G401 (cell line): ENCODE measurements around the gene AMPD1. TPM values are rescaled to one million over a fixed set of nuclear protein-coding genes. Genes with fewer than 3 reads are reported as not detected.

ENCODE experiments used
- DNase-seq: peaks from one replicate; pipeline ENCODE4 v3.0.0-alpha.2; 2015; ENCODE audit warnings: low spot score
- in situ Hi-C: cut with HindIII; loops from 2 replicates; pipeline ENCODE4 v1.10.0; 2016; ENCODE audit warnings: low sequenced_read_pairs, mixed read lengths
- total RNA-seq: library from RNA; depleted of rRNA; stranded (reverse); fragments of >200 nt; shearing (Covaris generic); gene quantifications from 2 replicates; pipeline ENCODE4 v1.2.3, GENCODE V29; 2014

The AMPD1 gene
- total RNA-seq, 1 experiment from 2014 or later = not detected

DNA sequence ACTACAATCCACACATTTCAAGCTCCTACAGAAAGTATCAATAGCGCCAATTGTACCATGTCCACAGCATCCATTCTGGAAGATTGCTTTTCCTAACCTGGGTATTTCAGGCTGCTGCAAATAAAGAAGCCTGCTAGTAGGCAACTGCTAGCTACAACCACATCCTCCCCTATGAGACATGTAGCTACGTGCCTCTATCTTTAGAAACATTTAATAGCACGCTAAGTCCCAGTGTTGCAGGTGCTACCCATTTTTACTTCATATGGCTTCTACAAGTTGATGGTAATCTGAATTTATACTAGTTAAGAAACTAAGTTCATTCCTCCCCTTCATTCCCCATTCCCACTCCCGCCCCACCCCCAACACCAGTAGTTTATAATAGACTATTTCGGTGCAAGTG is 7.4 kb upstream of the AMPD1 start:
- no peak for DNase-seq
- in situ Hi-C loops = no loop called here

DNA sequence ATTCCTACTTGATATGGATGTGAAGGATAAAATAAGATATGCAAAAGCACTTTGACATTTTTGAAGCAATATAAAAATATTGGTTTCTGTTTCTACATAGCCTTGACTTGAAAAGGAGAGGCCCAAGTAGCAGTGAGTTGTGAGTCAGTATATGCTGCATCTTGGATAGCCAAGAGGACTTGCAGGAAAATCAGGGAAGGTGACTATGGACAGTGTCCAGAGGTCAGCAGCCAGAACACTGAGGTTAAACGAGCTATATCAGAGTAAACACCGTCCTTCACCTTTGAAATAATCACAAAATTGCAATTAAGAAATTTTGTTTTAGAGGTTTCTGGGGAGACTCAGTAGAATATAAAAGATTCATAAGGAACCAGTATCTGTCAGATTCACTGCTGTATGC is 6.6 kb upstream of the AMPD1 start:
- in situ Hi-C loops = no loop called here
- no peak for DNase-seq

DNA sequence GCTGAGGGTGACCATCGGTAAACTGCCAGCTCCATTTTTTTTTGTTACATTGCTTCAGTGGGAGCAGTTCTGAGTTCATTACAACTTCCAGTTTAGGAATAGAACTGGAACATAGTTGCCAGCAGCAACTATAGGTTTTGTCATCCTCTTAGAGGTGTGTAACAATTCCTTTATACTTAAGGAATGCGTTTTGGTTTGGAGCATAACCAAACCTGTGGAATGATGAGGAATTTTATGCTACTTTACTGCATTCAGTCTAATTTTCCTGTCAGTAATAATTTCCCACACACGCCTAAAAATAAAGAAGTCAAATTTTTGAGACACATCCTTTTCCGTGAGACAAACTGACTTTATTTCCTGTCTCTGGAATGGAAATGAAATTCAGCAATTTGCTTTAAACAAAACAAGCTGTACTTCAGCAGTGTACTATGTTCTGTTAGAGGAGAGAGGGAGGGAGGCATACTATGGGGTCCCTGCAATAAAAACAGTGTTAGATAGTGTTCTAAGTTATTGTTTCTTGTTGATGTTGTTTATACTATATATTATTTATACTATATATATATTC is 4.8 kb upstream of the AMPD1 start:
- in situ Hi-C loops = no loop called here
- DNase-seq = no peak

DNA sequence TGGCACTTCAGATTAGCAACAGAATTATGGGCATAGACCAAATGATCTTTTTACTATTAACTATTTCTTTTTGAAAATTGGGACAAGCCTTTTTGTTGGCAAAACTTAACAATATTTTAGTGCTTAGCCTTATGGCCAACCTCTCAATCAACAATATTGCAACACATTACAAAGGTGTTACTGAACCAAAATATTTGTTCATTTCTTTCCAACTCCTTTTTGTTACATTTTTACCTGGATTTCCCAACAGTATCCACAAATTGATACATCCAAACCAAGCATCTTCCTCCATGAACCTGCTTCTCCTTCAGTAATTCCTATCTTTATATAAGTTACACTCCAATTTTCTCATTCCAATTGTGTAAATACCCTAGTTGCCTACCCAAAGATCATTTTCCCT is 1.5 kb upstream of the AMPD1 start:
- DNase-seq = no peak
- in situ Hi-C loops = no loop called here

DNA sequence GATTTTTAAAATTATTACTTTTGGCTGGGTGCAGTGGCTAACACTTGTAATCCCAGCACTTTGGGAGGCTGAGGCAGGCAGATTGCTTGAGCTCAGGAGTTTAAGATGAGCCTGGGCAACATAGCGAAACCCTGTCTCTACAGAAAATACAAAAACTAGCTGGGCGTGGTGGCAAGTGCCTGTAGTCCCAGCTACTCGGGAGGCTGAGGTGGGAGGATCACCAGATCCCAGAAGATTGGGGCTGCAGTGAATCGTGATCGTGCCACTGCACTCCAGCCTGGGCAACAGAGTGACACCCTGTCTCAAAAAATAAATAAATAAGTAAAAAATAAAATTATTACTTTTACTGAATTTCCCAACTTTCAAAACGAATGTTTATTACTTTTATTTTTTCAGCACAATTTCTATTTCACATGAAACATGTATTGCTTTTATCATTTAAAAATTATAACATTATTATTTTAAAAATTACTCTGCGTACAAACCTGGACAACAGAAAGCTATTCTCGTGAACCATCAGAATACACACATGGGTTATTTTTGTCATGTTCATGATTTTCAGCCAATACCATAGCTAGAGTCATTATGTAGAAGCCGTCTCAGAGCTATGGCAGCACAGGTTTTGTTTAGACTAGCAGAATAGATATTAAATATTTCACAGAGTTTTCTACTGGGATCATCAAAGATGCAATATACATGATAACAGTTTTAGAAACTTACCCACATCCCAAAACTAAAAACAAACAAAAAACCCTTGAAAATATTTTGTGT is 621 bp downstream of the AMPD1 start:
- in situ Hi-C loops = no loop called here
- no peak for DNase-seq

DNA sequence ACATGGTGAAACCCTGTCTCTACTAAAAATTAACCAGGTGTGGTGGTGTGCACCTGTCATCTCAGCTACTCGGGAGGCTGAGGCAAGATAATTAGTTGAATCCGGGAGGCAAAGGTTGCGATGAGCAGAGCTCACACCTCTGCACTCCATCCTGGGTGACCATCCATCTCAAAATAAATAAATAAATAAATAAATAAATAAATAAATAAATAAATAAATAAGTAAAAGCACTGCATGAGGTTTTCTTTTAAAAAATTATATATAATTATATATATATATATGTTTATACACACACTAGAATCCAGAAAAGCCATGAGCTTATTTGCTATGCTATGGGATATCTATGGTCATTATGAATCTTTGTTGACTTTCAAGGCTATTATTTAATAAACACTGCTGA is 2.4 kb downstream of the AMPD1 start:
- in situ Hi-C loops = no loop called here
- no peak for DNase-seq

DNA sequence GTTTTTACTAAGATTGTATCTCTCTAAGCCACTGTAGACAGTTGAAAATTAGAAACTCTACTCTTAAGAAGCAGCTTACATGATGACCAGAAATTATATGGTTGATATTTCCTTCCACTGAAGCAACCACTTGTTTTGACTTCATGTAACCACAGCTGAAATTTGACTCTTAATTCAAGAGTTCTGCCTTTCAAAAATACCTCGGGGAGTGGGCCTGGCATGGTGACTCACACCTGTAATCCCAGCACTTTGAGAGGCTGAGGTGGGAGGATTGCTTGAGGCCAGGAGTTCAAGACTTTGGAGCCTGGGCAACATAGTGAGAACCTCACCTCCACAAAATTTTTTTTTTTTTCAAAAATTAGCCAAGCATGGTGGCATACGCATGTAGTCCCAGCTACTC is 4.3 kb downstream of the AMPD1 start:
- DNase-seq = no peak
- in situ Hi-C loops = no loop called here

DNA sequence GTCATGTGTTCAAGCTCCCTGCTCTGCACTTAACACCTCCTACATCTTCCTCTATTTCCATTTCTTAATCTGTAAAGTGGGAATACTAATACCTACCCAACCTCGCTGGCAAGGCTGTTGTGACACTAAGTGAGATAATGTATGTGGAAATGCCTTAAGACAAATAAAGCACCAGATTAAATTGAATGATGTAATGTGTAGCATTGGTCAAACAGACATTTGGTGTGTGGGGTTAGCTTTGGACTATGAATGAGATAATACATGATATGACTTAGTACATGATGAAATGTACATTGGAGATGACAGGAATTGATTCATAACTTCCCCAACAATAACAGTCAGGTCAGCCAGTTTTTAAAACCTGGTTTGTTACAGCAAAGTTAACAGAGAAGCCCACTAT is 5.2 kb downstream of the AMPD1 start:
- in situ Hi-C loops = no loop called here
- DNase-seq = no peak

DNA sequence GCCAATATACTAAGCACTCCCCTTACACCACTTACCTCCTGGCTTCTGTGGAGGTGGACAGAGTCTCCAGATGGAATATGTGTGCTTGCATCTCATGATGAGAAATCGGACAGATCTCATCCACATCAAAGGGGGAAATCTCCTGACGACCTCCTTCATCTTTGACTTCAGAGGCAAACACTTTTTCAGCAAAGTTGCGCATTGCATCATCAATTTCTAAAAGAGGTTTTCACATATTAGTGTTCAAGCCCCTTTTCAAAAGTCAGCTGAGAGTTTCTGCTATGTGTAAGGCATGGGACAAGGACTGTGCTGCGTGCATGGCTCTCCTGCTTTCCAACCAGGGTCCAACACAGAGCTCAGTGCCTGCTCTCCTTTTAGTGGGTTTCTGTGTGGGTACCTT is 6.8 kb downstream of the AMPD1 start:
- DNase-seq = no peak
- in situ Hi-C loops = no loop called here

DNA sequence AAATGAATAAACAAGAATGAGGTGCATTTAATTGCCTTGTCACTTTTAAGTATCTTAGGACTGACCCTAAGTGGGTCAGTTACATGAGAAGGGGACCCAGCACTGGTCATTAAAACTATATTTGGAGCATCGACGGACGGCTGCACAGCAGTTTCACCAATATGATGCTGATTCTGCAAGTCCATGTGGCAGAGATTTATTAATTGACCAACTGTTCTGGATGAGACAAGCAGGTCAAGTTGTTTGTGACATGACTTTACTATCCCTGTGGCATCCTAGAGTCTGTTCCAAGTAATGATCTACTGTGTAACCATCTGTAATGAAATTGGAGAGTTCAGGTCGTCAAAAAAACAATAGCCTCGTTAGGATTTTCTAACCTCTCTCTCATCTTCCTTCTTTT is 9.5 kb downstream of the AMPD1 start:
- DNase-seq = peak; percentile 5
- in situ Hi-C loops = no loop called here

DNA sequence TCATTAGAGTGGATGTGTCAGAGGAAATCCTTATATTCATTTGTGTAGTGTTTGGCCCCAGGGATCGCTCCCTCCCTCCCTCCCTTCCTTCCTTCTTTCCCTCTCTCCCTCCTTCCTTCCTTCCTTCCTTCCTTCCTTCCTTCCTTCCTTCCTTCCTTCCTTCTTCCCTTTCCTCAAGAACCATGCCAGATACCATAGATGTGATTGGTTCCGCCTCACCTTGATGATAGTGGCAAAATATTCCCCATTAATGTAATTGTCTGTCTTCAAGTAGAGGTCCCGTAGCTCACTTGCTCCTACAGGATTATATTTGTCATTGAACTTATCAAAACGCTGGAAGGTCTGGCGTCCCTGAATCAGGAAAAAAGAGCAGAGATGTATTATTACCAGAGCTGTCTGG is 17.7 kb downstream of the AMPD1 start:
- in situ Hi-C loops = no loop called here
- no peak for DNase-seq

DNA sequence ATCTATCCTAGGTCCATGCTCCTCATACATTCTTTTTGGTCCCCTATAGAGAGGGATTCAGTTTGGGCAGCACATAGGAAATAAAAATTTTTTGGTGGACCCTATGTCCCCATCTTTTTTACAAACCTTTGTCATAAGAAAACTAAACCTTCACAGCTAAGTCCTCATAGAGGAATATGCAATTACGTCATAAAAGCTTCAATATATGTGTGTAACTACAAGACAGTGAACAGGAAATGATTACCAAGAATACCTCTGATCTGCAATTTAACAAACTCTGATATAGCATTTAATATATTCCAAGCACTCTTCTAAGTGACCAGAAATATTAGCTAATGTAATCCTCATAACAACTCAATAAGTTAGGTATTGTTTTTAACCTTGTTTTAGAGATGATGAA is 19.2 kb downstream of the AMPD1 start:
- DNase-seq = no peak
- in situ Hi-C loops = no loop called here

DNA sequence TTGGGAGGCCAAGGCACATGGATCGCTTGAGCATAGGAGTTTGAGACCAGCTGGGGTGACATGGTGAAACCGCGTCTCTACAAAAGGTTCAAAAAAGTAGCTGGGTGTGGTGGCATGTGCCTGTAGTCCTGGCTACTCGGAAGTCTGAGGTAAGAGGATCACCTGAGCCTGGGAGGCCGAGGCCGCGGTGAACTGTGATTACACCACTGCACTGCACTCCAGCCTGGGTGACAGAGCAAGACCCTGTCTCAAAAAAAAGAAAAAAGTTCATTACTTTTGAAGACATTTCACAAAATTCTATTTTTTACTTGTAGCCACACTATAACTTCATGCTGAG is 23.4 kb downstream of the AMPD1 start:
- DNase-seq = no peak
- in situ Hi-C loops = no loop called here

DNA sequence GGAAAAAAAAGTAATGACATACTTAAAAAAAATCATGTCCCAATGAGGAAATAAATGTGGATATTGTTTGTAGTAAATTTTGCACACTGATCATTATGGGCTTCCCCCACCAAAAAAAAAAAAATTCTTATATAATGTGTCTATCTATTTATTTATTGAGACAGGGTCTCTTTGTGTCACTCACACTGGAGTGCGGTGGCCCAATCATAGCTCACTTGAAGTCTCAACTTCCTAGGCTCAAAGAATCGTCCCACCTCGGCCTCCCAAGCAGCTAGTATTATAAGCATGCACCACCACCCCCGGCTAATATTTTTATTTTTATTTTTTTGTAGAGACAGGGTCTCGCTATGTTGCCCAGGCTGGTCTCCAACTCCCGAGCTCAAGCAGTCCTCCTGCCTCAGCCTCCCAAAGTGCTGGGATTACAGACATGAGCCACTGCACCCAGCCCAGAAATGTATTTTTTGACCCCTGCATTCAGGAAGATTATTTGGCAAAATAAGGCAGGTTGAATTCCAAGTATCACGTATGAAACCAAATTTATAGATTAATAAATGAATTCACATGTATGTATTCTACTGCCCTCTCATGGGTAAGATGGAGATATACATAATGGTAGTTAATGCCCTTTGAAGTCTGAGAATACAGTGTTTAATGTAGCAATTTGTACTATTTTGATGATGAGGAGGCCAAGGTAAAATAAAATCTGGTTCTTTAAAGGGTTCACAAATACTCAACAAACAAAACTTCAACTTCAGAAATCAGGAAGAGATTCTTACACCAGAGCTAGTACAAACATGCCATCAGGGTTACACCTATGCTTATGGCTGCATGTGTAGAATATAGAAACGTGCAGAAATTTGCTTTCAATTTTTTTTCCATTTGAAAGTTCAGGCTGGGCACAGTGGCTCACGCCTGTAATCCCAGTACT is 24.1 kb downstream of the AMPD1 start:
- no peak for DNase-seq

DNA sequence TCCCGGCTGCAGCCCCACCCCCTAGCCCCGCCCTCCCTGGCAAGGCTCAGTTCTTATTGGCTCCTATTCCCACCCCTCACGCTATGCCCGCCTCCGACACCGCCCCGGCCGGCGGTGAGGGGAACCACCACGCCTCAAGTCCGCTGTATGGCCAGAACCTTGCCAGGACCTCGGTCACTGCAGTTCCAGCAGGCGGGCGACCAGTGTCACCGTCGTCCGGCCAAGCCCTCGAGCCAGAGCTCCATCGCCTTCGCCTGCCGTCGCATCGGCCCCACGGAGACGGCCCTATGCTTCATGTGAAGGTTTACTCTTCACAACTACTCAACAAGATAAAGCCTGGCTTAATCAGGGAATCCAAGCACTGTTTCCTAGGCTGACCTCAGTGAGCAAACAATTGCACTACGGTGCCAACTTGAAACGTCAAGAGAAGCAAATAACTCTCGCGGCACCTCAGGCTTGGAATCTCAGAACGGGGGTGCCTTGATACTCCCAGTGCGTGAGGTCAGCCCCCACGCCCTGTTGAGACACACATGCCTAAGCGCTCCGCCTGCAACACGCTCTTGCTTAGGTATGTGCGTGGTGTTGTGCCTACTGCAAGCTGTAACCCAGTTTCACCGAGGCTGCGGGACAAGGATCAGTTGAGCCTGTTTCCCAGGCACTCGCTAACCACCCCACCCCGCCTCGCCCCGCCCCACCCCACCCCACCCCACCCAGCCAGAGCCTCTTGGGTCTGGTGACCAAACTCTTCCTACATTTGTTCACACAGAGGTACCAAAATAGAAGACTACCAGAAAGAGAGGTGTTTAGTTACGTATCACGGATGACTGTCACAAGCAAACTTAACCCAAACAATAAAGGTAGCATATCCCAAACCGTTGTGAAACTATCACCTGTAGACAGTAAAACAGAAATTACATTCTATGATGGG is 25.0 kb downstream of the AMPD1 start:
- in situ Hi-C loops = no loop called here
- peak; percentile 87 for DNase-seq

More for the DNA sequence above, 24.1 kb downstream of the AMPD1 start:
- in situ Hi-C loops = no loop called here

DNA sequence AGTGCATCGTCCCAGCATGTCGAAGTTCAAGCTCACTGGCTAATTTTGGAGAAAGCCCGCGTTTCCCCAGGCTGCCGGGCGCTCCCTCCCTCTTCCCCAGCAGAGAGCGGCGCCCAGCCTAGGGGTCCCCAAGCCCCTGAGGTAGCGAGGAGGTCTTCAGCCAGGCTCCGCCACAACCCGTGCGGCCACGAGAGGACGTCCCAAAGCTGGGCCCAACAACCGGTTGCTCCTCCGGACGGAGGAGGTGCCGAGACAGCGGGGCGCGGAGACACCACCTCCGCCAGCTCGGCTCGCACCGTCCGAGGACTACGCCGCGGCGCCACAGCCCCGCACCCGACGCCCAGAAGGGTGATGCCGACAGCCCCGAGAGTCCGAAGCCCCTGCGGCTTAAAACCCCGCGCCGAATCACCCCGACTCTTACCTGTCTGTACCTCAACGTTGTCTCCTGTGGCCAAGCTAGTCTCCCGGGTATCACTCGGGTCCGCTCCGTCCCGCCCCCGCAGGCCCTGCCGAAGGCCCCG is 25.7 kb downstream of the AMPD1 start, which contains the start of gene DENND2C:
Gene DENND2C (minus strand): TSS at position 488 of the 521 bp plus-strand sequence. CDS start 44,065 bp downstream, outside the sequence.
- DNase-seq = no peak
- in situ Hi-C loops = no loop called here

DNA sequence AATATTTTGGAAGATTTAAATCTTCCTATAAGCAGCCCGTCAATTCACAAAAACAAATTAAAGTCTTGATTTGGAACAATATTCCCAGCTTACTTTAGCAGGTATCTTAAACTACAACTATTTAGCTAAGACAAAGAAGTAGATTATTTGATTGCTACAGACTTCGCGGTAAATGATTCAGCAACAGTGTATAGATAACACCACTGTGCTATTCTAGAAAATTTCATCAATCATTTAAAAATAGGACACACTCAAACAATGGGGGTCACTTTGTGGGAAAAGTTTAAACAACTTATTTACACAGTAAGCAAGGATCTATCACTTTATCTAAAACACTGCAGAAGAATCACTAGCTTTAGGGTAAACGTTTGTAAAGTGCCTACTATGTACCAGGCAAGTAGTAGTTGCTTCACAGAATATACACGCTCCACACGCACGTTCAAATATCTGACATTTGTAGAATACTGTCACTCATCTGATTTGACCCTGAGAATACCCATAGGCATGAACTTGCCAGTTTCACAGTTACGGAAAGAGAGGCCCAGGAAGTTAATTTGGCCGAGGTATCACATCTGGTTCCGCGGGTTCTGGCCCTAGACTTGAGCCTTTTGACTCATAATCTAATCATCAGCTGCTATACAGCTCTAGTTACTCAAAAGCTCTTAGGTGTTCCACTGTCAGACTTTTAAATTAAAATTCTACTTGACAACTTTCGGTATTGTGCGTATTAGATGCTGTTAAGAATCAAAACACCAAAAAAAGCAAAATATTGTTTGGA is 26.4 kb downstream of the AMPD1 start:
- DNase-seq = no peak

DNA sequence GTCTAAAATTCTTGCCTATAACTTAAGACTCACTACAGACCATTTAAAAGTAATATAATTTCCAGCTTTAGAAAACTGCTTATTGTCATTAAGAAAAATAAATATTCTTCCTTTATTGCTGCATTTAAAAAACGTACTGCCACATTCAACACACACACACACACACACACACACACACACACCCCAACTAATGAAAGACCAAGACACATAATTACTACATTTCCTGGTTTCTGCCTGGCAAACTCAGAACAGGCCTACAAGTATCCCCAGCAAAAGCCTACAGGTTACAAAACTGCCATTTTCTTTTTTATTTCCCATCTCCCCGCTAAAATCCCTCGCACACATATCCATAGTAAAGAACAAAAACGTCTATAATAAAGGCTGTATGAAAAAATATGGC is 27.0 kb downstream of the AMPD1 start:
- no peak for DNase-seq
- in situ Hi-C loops = no loop called here

More for the DNA sequence above, 26.4 kb downstream of the AMPD1 start:
- in situ Hi-C loops = no loop called here
